Measurements from ENCODE around the gene GPX2. TPM values are rescaled to one million over a fixed set of nuclear protein-coding genes. Genes with fewer than 3 reads are reported as not detected.

GPX2 gene
- total and polyA plus RNA-seq, 2 donors = 1.5 to 20.3 TPM

- Histone ChIP-seq H3K4me1 (ENCODE audit: control insufficient read depth in 2 of 2, insufficient read depth in 2 of 2, low read length in 2 of 2) (peaks cover 16 to 20% of the 10 kb centered on the region in 2 donors), H3K4me3 (ENCODE audit: low read length in 2 of 2) (peak overlapping the region in 1 of 2 donors; percentile 7), H3K27ac (ENCODE audit: low read depth in 1 of 2, low read length in 1 of 2) (peak overlapping the region; percentile 94 to 95), H3K36me3 (ENCODE audit: control insufficient read depth in 2 of 2, insufficient read depth in 2 of 2, low read length in 1 of 2) (peaks cover 36 to 80% of the 10 kb centered on the region in 2 donors), H3K27me3 (ENCODE audit: control insufficient read depth in 2 of 2, insufficient read depth in 1 of 2, low read length in 1 of 2) (no peaks in the 10 kb centered on the region), H3K9me3 (ENCODE audit: control insufficient read depth in 2 of 2, insufficient read depth in 1 of 2, low read length in 1 of 2) (no peaks in the 10 kb centered on the region)
- WGBS = 52% methylated on average over 7 of the region's 7 CpGs
- DNase-seq (ENCODE audit: low read depth in 6 of 9, low spot score in 9 of 9) = peak; percentile 41 to 87 (median 65)
Measured at GRCh38 chr14:64928239-64929013, 14.1 kb downstream of the GPX2 start.

GRCh38 chr14:64927031-64927430, 15.5 kb downstream of the GPX2 start:
- no peaks in the 10 kb centered on the region for H3K9me3 ChIP-seq (ENCODE audit: control insufficient read depth in 2 of 2, insufficient read depth in 1 of 2, low read length in 1 of 2)
- H3K4me1 ChIP-seq (ENCODE audit: control insufficient read depth in 2 of 2, insufficient read depth in 2 of 2, low read length in 2 of 2) = peaks cover 16 to 20% of the 10 kb centered on the region in 2 donors
- 75% methylated on average over 3 of the region's 3 CpGs for WGBS
- no peak overlapping the region for H3K27ac ChIP-seq (ENCODE audit: low read depth in 1 of 2, low read length in 1 of 2)
- H3K4me3 ChIP-seq (ENCODE audit: low read length in 2 of 2) = no peak overlapping the region
- peaks cover 27 to 67% of the 10 kb centered on the region in 2 donors for H3K36me3 ChIP-seq (ENCODE audit: control insufficient read depth in 2 of 2, insufficient read depth in 2 of 2, low read length in 1 of 2)
- H3K27me3 ChIP-seq (ENCODE audit: control insufficient read depth in 2 of 2, insufficient read depth in 1 of 2, low read length in 1 of 2) = no peaks in the 10 kb centered on the region
- DNase-seq (ENCODE audit: low read depth in 6 of 9, low spot score in 9 of 9) = no peak

GRCh38 chr14:64926398-64926995, 16.0 kb downstream of the GPX2 start:
- 69% methylated on average over 4 of the region's 4 CpGs for WGBS
- Histone ChIP-seq H3K4me3 (ENCODE audit: low read length in 2 of 2) (no peak overlapping the region), H3K9me3 (ENCODE audit: control insufficient read depth in 2 of 2, insufficient read depth in 1 of 2, low read length in 1 of 2) (no peaks in the 10 kb centered on the region), H3K27ac (ENCODE audit: low read depth in 1 of 2, low read length in 1 of 2) (peak overlapping the region; percentile 28 to 77), H3K4me1 (ENCODE audit: control insufficient read depth in 2 of 2, insufficient read depth in 2 of 2, low read length in 2 of 2) (peaks cover 16 to 20% of the 10 kb centered on the region in 2 donors), H3K36me3 (ENCODE audit: control insufficient read depth in 2 of 2, insufficient read depth in 2 of 2, low read length in 1 of 2) (peaks cover 27 to 69% of the 10 kb centered on the region in 2 donors), H3K27me3 (ENCODE audit: control insufficient read depth in 2 of 2, insufficient read depth in 1 of 2, low read length in 1 of 2) (no peaks in the 10 kb centered on the region)
- no peak for DNase-seq (ENCODE audit: low read depth in 6 of 9, low spot score in 9 of 9)

GRCh38 chr14:64923015-64923414, 19.5 kb downstream of the GPX2 start:
- no peak for DNase-seq (ENCODE audit: low read depth in 6 of 9, low spot score in 9 of 9)
- no peaks in the 10 kb centered on the region for H3K27me3 ChIP-seq (ENCODE audit: control insufficient read depth in 2 of 2, insufficient read depth in 1 of 2, low read length in 1 of 2)
- H3K36me3 ChIP-seq (ENCODE audit: control insufficient read depth in 2 of 2, insufficient read depth in 2 of 2, low read length in 1 of 2) = peaks cover 21 to 42% of the 10 kb centered on the region in 2 donors
- no peak overlapping the region for H3K4me3 ChIP-seq (ENCODE audit: low read length in 2 of 2)
- WGBS = 98% methylated on average over 3 of the region's 3 CpGs
- H3K4me1 ChIP-seq (ENCODE audit: control insufficient read depth in 2 of 2, insufficient read depth in 2 of 2, low read length in 2 of 2) = peaks cover 0 to under 1% of the 10 kb centered on the region in 2 donors
- no peaks in the 10 kb centered on the region for H3K9me3 ChIP-seq (ENCODE audit: control insufficient read depth in 2 of 2, insufficient read depth in 1 of 2, low read length in 1 of 2)
- H3K27ac ChIP-seq (ENCODE audit: low read depth in 1 of 2, low read length in 1 of 2) = no peak overlapping the region

- Histone ChIP-seq H3K4me1 (ENCODE audit: control insufficient read depth in 2 of 2, insufficient read depth in 2 of 2, low read length in 2 of 2) (no peaks in the 10 kb centered on the region), H3K9me3 (ENCODE audit: control insufficient read depth in 2 of 2, insufficient read depth in 1 of 2, low read length in 1 of 2) (no peaks in the 10 kb centered on the region), H3K27me3 (ENCODE audit: control insufficient read depth in 2 of 2, insufficient read depth in 1 of 2, low read length in 1 of 2) (no peaks in the 10 kb centered on the region), H3K36me3 (ENCODE audit: control insufficient read depth in 2 of 2, insufficient read depth in 2 of 2, low read length in 1 of 2) (peaks cover 10 to 20% of the 10 kb centered on the region in 2 donors), H3K4me3 (ENCODE audit: low read length in 2 of 2) (no peak overlapping the region), H3K27ac (ENCODE audit: low read depth in 1 of 2, low read length in 1 of 2) (no peak overlapping the region)
- no peak for DNase-seq (ENCODE audit: low read depth in 6 of 9, low spot score in 9 of 9)
- WGBS = 96% methylated on average over 2 of the region's 2 CpGs
Measured at GRCh38 chr14:64920465-64920864, 22.1 kb downstream of the GPX2 start.

- WGBS = 98% methylated on average over 5 of the region's 5 CpGs
- no peak overlapping the region for H3K27ac ChIP-seq (ENCODE audit: low read depth in 1 of 2, low read length in 1 of 2)
- peaks cover 4 to 5% of the 10 kb centered on the region in 2 donors for H3K4me1 ChIP-seq (ENCODE audit: control insufficient read depth in 2 of 2, insufficient read depth in 2 of 2, low read length in 2 of 2)
Measured at GRCh38 chr14:64919618-64920017, 22.9 kb downstream of the GPX2 start.

GRCh38 chr14:64919215-64919614, 23.3 kb downstream of the GPX2 start:
- H3K27ac ChIP-seq (ENCODE audit: low read depth in 1 of 2, low read length in 1 of 2) = no peak overlapping the region
- no peak for DNase-seq (ENCODE audit: low read depth in 6 of 9, low spot score in 9 of 9)
- H3K4me1 ChIP-seq (ENCODE audit: control insufficient read depth in 2 of 2, insufficient read depth in 2 of 2, low read length in 2 of 2) = peaks cover 4 to 5% of the 10 kb centered on the region in 2 donors
- no peak overlapping the region for H3K4me3 ChIP-seq (ENCODE audit: low read length in 2 of 2)
- no peaks in the 10 kb centered on the region for H3K9me3 ChIP-seq (ENCODE audit: control insufficient read depth in 2 of 2, insufficient read depth in 1 of 2, low read length in 1 of 2)
- peaks cover 3 to 10% of the 10 kb centered on the region in 2 donors for H3K36me3 ChIP-seq (ENCODE audit: control insufficient read depth in 2 of 2, insufficient read depth in 2 of 2, low read length in 1 of 2)
- no peaks in the 10 kb centered on the region for H3K27me3 ChIP-seq (ENCODE audit: control insufficient read depth in 2 of 2, insufficient read depth in 1 of 2, low read length in 1 of 2)

More at GRCh38 chr14:64919618-64920017, 22.9 kb downstream of the GPX2 start:
- H3K9me3 ChIP-seq (ENCODE audit: control insufficient read depth in 2 of 2, insufficient read depth in 1 of 2, low read length in 1 of 2) = no peaks in the 10 kb centered on the region
- H3K27me3 ChIP-seq (ENCODE audit: control insufficient read depth in 2 of 2, insufficient read depth in 1 of 2, low read length in 1 of 2) = no peaks in the 10 kb centered on the region
- H3K4me3 ChIP-seq (ENCODE audit: low read length in 2 of 2) = no peak overlapping the region
- no peak for DNase-seq (ENCODE audit: low read depth in 6 of 9, low spot score in 9 of 9)
- H3K36me3 ChIP-seq (ENCODE audit: control insufficient read depth in 2 of 2, insufficient read depth in 2 of 2, low read length in 1 of 2) = peaks cover 3 to 13% of the 10 kb centered on the region in 2 donors

- H3K27ac ChIP-seq (ENCODE audit: low read depth in 1 of 2, low read length in 1 of 2) = no peak overlapping the region
- WGBS = over 99% methylated on average over 4 of the region's 4 CpGs
- peaks cover 7 to 10% of the 10 kb centered on the region in 2 donors for H3K4me1 ChIP-seq (ENCODE audit: control insufficient read depth in 2 of 2, insufficient read depth in 2 of 2, low read length in 2 of 2)
- H3K9me3 ChIP-seq (ENCODE audit: control insufficient read depth in 2 of 2, insufficient read depth in 1 of 2, low read length in 1 of 2) = no peaks in the 10 kb centered on the region
- H3K27me3 ChIP-seq (ENCODE audit: control insufficient read depth in 2 of 2, insufficient read depth in 1 of 2, low read length in 1 of 2) = no peaks in the 10 kb centered on the region
- H3K36me3 ChIP-seq (ENCODE audit: control insufficient read depth in 2 of 2, insufficient read depth in 2 of 2, low read length in 1 of 2) = peaks cover 3% of the 10 kb centered on the region in 2 donors
- no peak for DNase-seq (ENCODE audit: low read depth in 6 of 9, low spot score in 9 of 9)
- no peak overlapping the region for H3K4me3 ChIP-seq (ENCODE audit: low read length in 2 of 2)
Measured at GRCh38 chr14:64918216-64918615, 24.3 kb downstream of the GPX2 start.

GRCh38 chr14:64915797-64916196, 26.7 kb downstream of the GPX2 start:
- no peak for DNase-seq (ENCODE audit: low read depth in 6 of 9, low spot score in 9 of 9)
- peaks cover 0 to 3% of the 10 kb centered on the region in 2 donors for H3K36me3 ChIP-seq (ENCODE audit: control insufficient read depth in 2 of 2, insufficient read depth in 2 of 2, low read length in 1 of 2)
- peaks cover 7 to 10% of the 10 kb centered on the region in 2 donors for H3K4me1 ChIP-seq (ENCODE audit: control insufficient read depth in 2 of 2, insufficient read depth in 2 of 2, low read length in 2 of 2)
- H3K9me3 ChIP-seq (ENCODE audit: control insufficient read depth in 2 of 2, insufficient read depth in 1 of 2, low read length in 1 of 2) = no peaks in the 10 kb centered on the region
- H3K27ac ChIP-seq (ENCODE audit: low read depth in 1 of 2, low read length in 1 of 2) = no peak overlapping the region
- H3K4me3 ChIP-seq (ENCODE audit: low read length in 2 of 2) = no peak overlapping the region
- no peaks in the 10 kb centered on the region for H3K27me3 ChIP-seq (ENCODE audit: control insufficient read depth in 2 of 2, insufficient read depth in 1 of 2, low read length in 1 of 2)
- 96% methylated on average over 2 of the region's 2 CpGs for WGBS

All from thymus (tissue), 11 donors.